K562 (cell line): ENCODE measurements around the gene C6orf47. TPM values are rescaled to one million over a fixed set of nuclear protein-coding genes. Genes with fewer than 3 reads are reported as not detected.

Experiments
- ATAC-seq: fragments of 200-7000 bp; cut with Tn5 transposase; 3 replicates; pipeline ENCODE4 v1.9.1; 2020; ENCODE audit warnings: moderate library complexity
- BruUV-seq: library from RNA; stranded (reverse); fragments of 400-500 nt; replicated peaks from 2 replicates; lab custom pipeline; 2021; lab: Mats Ljungman, UMichigan
- CTCF ChIA-PET: fragments of 300-600 bp; formaldehyde crosslinking; extraction: SDS; loops from one replicate; lab custom pipeline; 2021; ENCODE audit warnings: low intra/inter-chr PET ratio; lab: Yijun Ruan, JAX
- POLR2A ChIA-PET: fragments of 300-600, 350-650 bp; sonication (Branson Sonifier 250); formaldehyde crosslinking; extraction: SDS; loops from one replicate; lab custom pipeline; 2021; ENCODE audit warnings: antibody characterized with exemption, inconsistent platforms; lab: Yijun Ruan, JAX
- DNase-seq, 4 experiments: peaks; one replicate each; pipeline versions ENCODE4 v3.0.0 to v3.0.0-alpha.2; 2011 to 2018; ENCODE audit warnings: low spot score in 3 of 4, mixed read lengths in 3 of 4; ENCODE audit errors: extremely low read depth in 1 of 4
- FAIRE-seq: peaks from 2 replicates; lab custom pipeline; 2011; peaks lifted over from hg19 to GRCh38; lab: Jason Lieb, UNC
- H2AFZ ChIP-seq: 2 replicates; pipeline ENCODE4 v1.6.0; 2011; ENCODE audit warnings: low read depth, low read length, control low read depth, inconsistent platforms
- H3K27ac ChIP-seq: fragments of 200-600 bp; 3 replicates; pipeline ENCODE4 v1.8.0; 2011; ENCODE audit warnings: low read depth, mild to moderate bottlenecking, control low read depth, inconsistent platforms, low read length, moderate library complexity, mixed read lengths; ENCODE audit errors: extremely low read depth
- H3K27me3 ChIP-seq, 2 experiments: fragments of 300-600 bp in 1 of 2; 2 replicates in 1 of 2; 3 replicates in 1 of 2; pipeline versions ENCODE4 v1.6.0 to v1.8.0; 2011; ENCODE audit warnings: inconsistent platforms in 2 of 2, low read length in 2 of 2, mild to moderate bottlenecking in 1 of 2, mixed read lengths in 1 of 2, moderate library complexity in 1 of 2; ENCODE audit not compliant: control insufficient read depth in 2 of 2, insufficient read depth in 2 of 2
- H3K36me3 ChIP-seq: fragments of 300-600 bp; 3 replicates; pipeline ENCODE4 v1.8.0; 2011; ENCODE audit warnings: mild to moderate bottlenecking, low read length, inconsistent platforms; ENCODE audit not compliant: control insufficient read depth, insufficient read depth
- H3K4me1 ChIP-seq, 2 experiments: fragments of 200-600 bp in 1 of 2; replicated peaks in 1 of 2; 2 replicates in 1 of 2; 3 replicates in 1 of 2; pipeline versions ENCODE4 v1.5.1 to v1.8.0; 2011; ENCODE audit warnings: inconsistent platforms in 2 of 2, low read length in 2 of 2, mild to moderate bottlenecking in 1 of 2, mixed read lengths in 1 of 2, moderate library complexity in 1 of 2; ENCODE audit not compliant: control insufficient read depth in 2 of 2, insufficient read depth in 2 of 2
- H3K4me2 ChIP-seq: 2 replicates; pipeline ENCODE4 v1.6.1; 2011; ENCODE audit warnings: low read length, control low read depth, inconsistent platforms, mixed read lengths; ENCODE audit not compliant: insufficient read depth
- H3K4me3 ChIP-seq: fragments of 200-600 bp; sonication (generic), shearing (Covaris generic); 2 replicates; pipeline ENCODE4 v1.5.1; 2016; ENCODE audit warnings: control low read depth, inconsistent platforms
- H3K79me2 ChIP-seq: fragments of 200-600 bp; 3 replicates; pipeline ENCODE4 v1.8.0; 2011; ENCODE audit warnings: low read length, inconsistent platforms; ENCODE audit not compliant: control insufficient read depth, insufficient read depth
- H3K9ac ChIP-seq, 2 experiments: 2 replicates each; pipeline versions ENCODE4 v1.6.0 to v1.6.1; 2011; ENCODE audit warnings: low read depth in 2 of 2, low read length in 2 of 2, control low read depth in 1 of 2, inconsistent platforms in 1 of 2, mild to moderate bottlenecking in 1 of 2, mixed read lengths in 1 of 2; ENCODE audit not compliant: insufficient read depth in 1 of 2
- H3K9me1 ChIP-seq: one replicate; pipeline ENCODE4 v1.6.0; 2011; ENCODE audit warnings: inconsistent platforms, mild to moderate bottlenecking, low read length, moderate library complexity; ENCODE audit not compliant: control insufficient read depth, insufficient read depth
- H3K9me3 ChIP-seq: replicated peaks from 2 replicates; pipeline ENCODE4 v1.5.1; 2011; ENCODE audit warnings: low read depth, low read length, inconsistent platforms; ENCODE audit not compliant: control insufficient read depth, insufficient read depth
- H4K20me1 ChIP-seq: replicated peaks from 2 replicates; pipeline ENCODE4 v1.6.1; 2011; ENCODE audit warnings: low read length, inconsistent platforms, mixed read lengths; ENCODE audit not compliant: control insufficient read depth, insufficient read depth
- ASH1L ChIP-seq: fragments of 450-650 bp; IDR thresholded peaks from 2 replicates; pipeline ENCODE4 v1.6.1; 2018; ENCODE audit warnings: borderline replicate concordance, mild to moderate bottlenecking, low read depth; ENCODE audit not compliant: partially characterized antibody
- CLOCK ChIP-seq: fragments of 250-450 bp; sonication (Bioruptor Pico); IDR thresholded peaks from 2 replicates; pipeline ENCODE4 v1.4.0; 2020; ENCODE audit warnings: mild to moderate bottlenecking, moderate library complexity, borderline replicate concordance
- MTA3 ChIP-seq: fragments of 450-650 bp; formaldehyde crosslinking; IDR thresholded peaks from 2 replicates; pipeline ENCODE4 v1.6.1; 2017; ENCODE audit warnings: mild to moderate bottlenecking, borderline replicate concordance
- POLR2AphosphoS5 ChIP-seq: IDR thresholded peaks from 2 replicates; pipeline ENCODE4 v1.6.1; 2011; ENCODE audit warnings: mild to moderate bottlenecking, low read depth, low read length, moderate library complexity; ENCODE audit not compliant: control insufficient read depth, insufficient read depth
- POLR2G ChIP-seq: fragments of 200-400 bp; formaldehyde crosslinking; IDR thresholded peaks from 2 replicates; pipeline ENCODE4 v1.6.1; 2017; ENCODE audit warnings: low read depth, mild to moderate bottlenecking, antibody characterized with exemption, low read length, moderate library complexity
- POLR2H ChIP-seq: IDR thresholded peaks from 2 replicates; pipeline ENCODE4 v1.6.1; 2016; ENCODE audit warnings: missing genetic modification characterization, low read depth, mild to moderate bottlenecking, control low read depth, missing compliant biosample characterization, moderate library complexity
- RBFOX2 ChIP-seq: fragments of 200-400 bp; formaldehyde crosslinking; IDR thresholded peaks from 2 replicates; pipeline ENCODE4 v1.6.1; 2017; ENCODE audit warnings: low read depth, mild to moderate bottlenecking, low read length, moderate library complexity
- RBM22 ChIP-seq: fragments of 200-400 bp; formaldehyde crosslinking; IDR thresholded peaks from 2 replicates; pipeline ENCODE4 v1.6.1; 2018; ENCODE audit warnings: low read length, low read depth; ENCODE audit not compliant: poor library complexity, severe bottlenecking
- SIN3A ChIP-seq, 2 experiments: fragments of 150-350 bp in 1 of 2; IDR thresholded peaks; 2 replicates each; pipeline ENCODE4 v1.6.1; 2011 to 2016; ENCODE audit warnings: borderline replicate concordance in 2 of 2, low read depth in 2 of 2, low read length in 2 of 2, mild to moderate bottlenecking in 2 of 2, moderate library complexity in 2 of 2; ENCODE audit not compliant: control insufficient read depth in 1 of 2
- WGBS: fragments of 100-300 bp; shearing (Covaris generic); methylation state at CpG from one replicate; pipeline ENCODE4 v1.1.6; 2016; ENCODE audit warnings: low coverage, mixed read lengths; ENCODE audit not compliant: insufficient coverage; ENCODE audit errors: missing lambda C conversion rate; 5-methylcytosine and 5-hydroxymethylcytosine counted together
- in situ Hi-C: fragments of 300-500 bp; cut with MboI; formaldehyde crosslinking; loops from 4 replicates; pipeline ENCODE4 v1.15.0; 2018; ENCODE audit warnings: inconsistent platforms, mixed read lengths
- intact Hi-C: fragments of 100-400 bp; cut with micrococcal nuclease; formaldehyde crosslinking; loops from 2 replicates; pipeline ENCODE4 v1.14.2; 2022
- polyA plus RNA-seq, 8 experiments: library from polyadenylated mRNA; depleted of rRNA in 4 of 8; stranded (reverse) in 5 of 8; unstranded in 3 of 8; fragments of >200 nt; fragmentation: Nextera tagmentation in 2 of 8; fragmentation: Illumina TruSeq in 1 of 8; extraction: Ambion mirVana in 2 of 8; extraction: Trizol in 1 of 8; gene quantifications; 2 replicates each; pipeline versions ENCODE4 v1.2.1 to v1.2.3, GENCODE V29; 2011 to 2014; ENCODE audit warnings: inconsistent platforms in 1 of 8, missing spikeins in 1 of 8
- total RNA-seq, 7 experiments: library from RNA; depleted of rRNA in 6 of 7; stranded (reverse); fragments of >200 nt in 6 of 7; fragmentation: Illumina TruSeq in 2 of 7; extraction: Trizol in 2 of 7; gene quantifications; 2 replicates each; pipeline versions ENCODE4 v1.2.1 to v1.2.3, GENCODE V29; 2011 to 2021; ENCODE audit warnings: low replicate concordance in 1 of 7
- TF ChIP-seq, protein P1 (sequence below): sonication (generic); formaldehyde crosslinking; IDR thresholded peaks from 2 replicates; pipeline ENCODE4 v1.8.1; 2023; ENCODE audit warnings: missing genetic modification reagents, mild to moderate bottlenecking, borderline replicate concordance

The C6orf47 gene
- total and polyA plus RNA-seq, 9 of the 15 experiments (the other 6 are each of a cell fraction or from before 2014, with no cell fraction given), result 0.14 to 43.8 (median 27.0) TPM

DNA sequence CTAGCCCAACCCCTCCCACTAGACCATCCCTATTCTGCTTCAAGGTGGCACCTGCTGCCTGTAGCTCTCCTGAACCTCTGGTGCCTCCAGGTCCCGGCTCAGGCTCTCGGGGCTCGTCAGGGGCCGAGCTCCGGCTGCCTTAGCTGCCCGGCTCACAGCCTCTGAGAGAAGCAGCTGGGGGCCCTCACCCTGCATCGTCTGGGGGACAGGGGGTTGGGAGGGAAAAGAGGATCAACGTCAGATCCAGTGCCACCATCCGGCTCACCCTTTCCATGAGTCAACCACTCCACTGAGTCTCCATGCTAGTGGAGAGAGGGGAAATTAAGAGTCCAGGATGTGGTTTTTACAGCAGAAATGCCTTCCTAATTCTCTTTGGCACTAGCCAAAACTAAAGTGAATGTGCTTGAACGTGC is 21.1 kb downstream of the C6orf47 start:
- BruUV-seq, result no TSS peak
- intact Hi-C loops (no loop called here), in situ Hi-C loops (no loop called here)
- TF ChIP-seq POLR2H (no peak), RBFOX2 (peak; percentile 59), POLR2AphosphoS5 (no peak), MTA3 (no peak), ASH1L (no peak), POLR2G (peak; percentile 81), RBM22 (peak; percentile 87), CLOCK (CRISPR knock-in tag) (no peak), SIN3A (IDR thresholded peaks at IDR 0.05; ENCODE audit: borderline replicate concordance in 2 of 2, control insufficient read depth in 1 of 2, low read depth in 2 of 2, low read length in 2 of 2) (no peak)
- TF ChIP-seq, protein P1, sequence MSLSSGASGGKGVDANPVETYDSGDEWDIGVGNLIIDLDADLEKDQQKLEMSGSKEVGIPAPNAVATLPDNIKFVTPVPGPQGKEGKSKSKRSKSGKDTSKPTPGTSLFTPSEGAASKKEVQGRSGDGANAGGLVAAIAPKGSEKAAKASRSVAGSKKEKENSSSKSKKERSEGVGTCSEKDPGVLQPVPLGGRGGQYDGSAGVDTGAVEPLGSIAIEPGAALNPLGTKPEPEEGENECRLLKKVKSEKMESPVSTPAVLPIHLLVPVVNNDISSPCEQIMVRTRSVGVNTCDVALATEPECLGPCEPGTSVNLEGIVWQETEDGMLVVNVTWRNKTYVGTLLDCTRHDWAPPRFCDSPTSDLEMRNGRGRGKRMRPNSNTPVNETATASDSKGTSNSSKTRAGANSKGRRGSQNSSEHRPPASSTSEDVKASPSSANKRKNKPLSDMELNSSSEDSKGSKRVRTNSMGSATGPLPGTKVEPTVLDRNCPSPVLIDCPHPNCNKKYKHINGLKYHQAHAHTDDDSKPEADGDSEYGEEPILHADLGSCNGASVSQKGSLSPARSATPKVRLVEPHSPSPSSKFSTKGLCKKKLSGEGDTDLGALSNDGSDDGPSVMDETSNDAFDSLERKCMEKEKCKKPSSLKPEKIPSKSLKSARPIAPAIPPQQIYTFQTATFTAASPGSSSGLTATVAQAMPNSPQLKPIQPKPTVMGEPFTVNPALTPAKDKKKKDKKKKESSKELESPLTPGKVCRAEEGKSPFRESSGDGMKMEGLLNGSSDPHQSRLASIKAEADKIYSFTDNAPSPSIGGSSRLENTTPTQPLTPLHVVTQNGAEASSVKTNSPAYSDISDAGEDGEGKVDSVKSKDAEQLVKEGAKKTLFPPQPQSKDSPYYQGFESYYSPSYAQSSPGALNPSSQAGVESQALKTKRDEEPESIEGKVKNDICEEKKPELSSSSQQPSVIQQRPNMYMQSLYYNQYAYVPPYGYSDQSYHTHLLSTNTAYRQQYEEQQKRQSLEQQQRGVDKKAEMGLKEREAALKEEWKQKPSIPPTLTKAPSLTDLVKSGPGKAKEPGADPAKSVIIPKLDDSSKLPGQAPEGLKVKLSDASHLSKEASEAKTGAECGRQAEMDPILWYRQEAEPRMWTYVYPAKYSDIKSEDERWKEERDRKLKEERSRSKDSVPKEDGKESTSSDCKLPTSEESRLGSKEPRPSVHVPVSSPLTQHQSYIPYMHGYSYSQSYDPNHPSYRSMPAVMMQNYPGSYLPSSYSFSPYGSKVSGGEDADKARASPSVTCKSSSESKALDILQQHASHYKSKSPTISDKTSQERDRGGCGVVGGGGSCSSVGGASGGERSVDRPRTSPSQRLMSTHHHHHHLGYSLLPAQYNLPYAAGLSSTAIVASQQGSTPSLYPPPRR (CRISPR knock-in tag), result no peak
- ATAC-seq (no peak), DNase-seq (no peak), FAIRE-seq (no peak)
- POLR2A ChIA-PET, result interaction anchor here (0.6 to 14.8 kb wide), 9 partner anchors 5 to 191 kb away, joined by 3 to 274 read pairs (median 9); partner anchors contain the start of genes APOM, BAG6, C6orf47 and GPANK1
- Histone ChIP-seq H3K79me2 (no peaks in the 10 kb centered on the region), H2AFZ (no peak overlapping the region), H3K27ac (no peak overlapping the region), H3K4me2 (no peak overlapping the region), H3K27me3 (no peaks in the 10 kb centered on the region), H3K9ac (no peak overlapping the region), H3K36me3 (peaks cover 96% of the 10 kb centered on the region), H3K4me3 (no peak overlapping the region), H3K9me1 (no peaks in the 10 kb centered on the region), H4K20me1 (peaks cover 24% of the 10 kb centered on the region), H3K4me1 (peaks cover 3 to 13% of the 10 kb centered on the region in 2 experiments; a peak in 4 of 5 replicates), H3K9me3 (no peaks in the 10 kb centered on the region)
- CTCF ChIA-PET, result no interaction called here
- WGBS, result 92% methylated on average over 10 of the region's 10 CpGs
